Left renal pelvis (tissue), 4 donors: ENCODE data around the gene SSX5. TPM values are rescaled to one million over a fixed set of nuclear protein-coding genes. Genes with fewer than 3 reads are reported as not detected.
"Not testable (repeated sequence)": the region's sequence is repeated elsewhere in the genome, so short reads cannot be mapped to it uniquely, and the experiment has no call there.

Source experiments
- DNase-seq, 4 donors: peaks; one replicate each; pipeline ENCODE4 v3.0.0-alpha.2; 2013; ENCODE audit warnings: low read depth in 4 of 4, low spot score in 3 of 4
- polyA plus RNA-seq, 4 donors: library from polyadenylated mRNA; unstranded; fragments of 120-200 nt; gene quantifications; one replicate each; pipeline ENCODE4 v1.2.1, GENCODE V29; 2013; ENCODE audit not compliant: insufficient read length in 4 of 4

SSX5 gene
- not detected for polyA plus RNA-seq

GRCh38 chrX:48196745-48197201 lies at the start of gene SSX5:
Gene SSX5 (minus strand): TSS chrX:48196795. CDS start chrX:48195358, 1,437 bp downstream.
- DNase-seq: no peak

GRCh38 chrX:48224196-48224595 lies 27.6 kb upstream of the SSX5 start:
- not testable (repeated sequence) for DNase-seq

- not testable (repeated sequence) for DNase-seq
Observed at GRCh38 chrX:48214341-48214740, 17.7 kb upstream of the SSX5 start.

- DNase-seq: not testable (repeated sequence)
Observed at GRCh38 chrX:48190024-48190423, 6.6 kb downstream of the SSX5 start.

- DNase-seq: not testable (repeated sequence)
Observed at GRCh38 chrX:48181882-48182281, 14.7 kb downstream of the SSX5 start.

GRCh38 chrX:48180811-48181210 lies 15.8 kb downstream of the SSX5 start:
- no peak for DNase-seq

- no peak for DNase-seq
Observed at GRCh38 chrX:48179691-48180090, 16.9 kb downstream of the SSX5 start.

- not testable (repeated sequence) for DNase-seq
Observed at GRCh38 chrX:48166322-48166721, 30.3 kb downstream of the SSX5 start.

GRCh38 chrX:48165241-48165640 lies 31.4 kb downstream of the SSX5 start:
- DNase-seq: no peak

- no peak for DNase-seq
Observed at GRCh38 chrX:48156014-48156413, 40.6 kb downstream of the SSX5 start.

GRCh38 chrX:48154796-48155195 lies 41.8 kb downstream of the SSX5 start:
- no peak for DNase-seq

GRCh38 chrX:48153769-48154168 lies 42.8 kb downstream of the SSX5 start:
- DNase-seq: no peak

- not testable (repeated sequence) for DNase-seq
Observed at GRCh38 chrX:48142697-48143096, 53.9 kb downstream of the SSX5 start.

GRCh38 chrX:48141810-48142508 lies 54.6 kb downstream of the SSX5 start:
- not testable (repeated sequence) for DNase-seq

- not testable (repeated sequence) for DNase-seq
Observed at GRCh38 chrX:48139076-48139475, 57.5 kb downstream of the SSX5 start.

Other genes starting within 250 kb of the SSX5 start
- gene ZNF182, start 192.8 kb downstream of the SSX5 start, polyA plus RNA-seq: 10 to 100 TPM in 3 of 4 donors, 1 to 10 TPM in 1; 7.9 to 12.1 (median 11.4) TPM
- under 1 TPM in 1 of 4 donors, not detected in 3; 0.32 TPM for gene SPACA5, start 189.8 kb downstream of the SSX5 start, polyA plus RNA-seq
- gene ZNF630, start 125.2 kb downstream of the SSX5 start, polyA plus RNA-seq: 1 to 10 TPM; 3.4 to 4.6 (median 4.0) TPM
- gene SPACA5B, start 66.2 kb downstream of the SSX5 start, polyA plus RNA-seq: not detected
- not detected for gene SSX1, start 58.6 kb upstream of the SSX5 start, polyA plus RNA-seq
- not detected for gene SSX3, start 159.9 kb upstream of the SSX5 start, polyA plus RNA-seq
- not detected for gene SSX4, start 186.7 kb upstream of the SSX5 start, polyA plus RNA-seq
- not detected for gene SSX4B, start 215.2 kb upstream of the SSX5 start, polyA plus RNA-seq